HG03108 (cell line): ENCODE measurements around the gene F10.

Source experiments
- ATAC-seq: cut with Tn5 transposase; IDR thresholded peaks from one replicate; pipeline ENCODE4 v1.9.1; 2021; ENCODE audit warnings: moderate library complexity; ENCODE audit not compliant: unreplicated experiment

F10 gene

GRCh38 chr13:113086031-113086750 is 36.4 kb upstream of the F10 start:
- ATAC-seq, result no peak

DNA sequence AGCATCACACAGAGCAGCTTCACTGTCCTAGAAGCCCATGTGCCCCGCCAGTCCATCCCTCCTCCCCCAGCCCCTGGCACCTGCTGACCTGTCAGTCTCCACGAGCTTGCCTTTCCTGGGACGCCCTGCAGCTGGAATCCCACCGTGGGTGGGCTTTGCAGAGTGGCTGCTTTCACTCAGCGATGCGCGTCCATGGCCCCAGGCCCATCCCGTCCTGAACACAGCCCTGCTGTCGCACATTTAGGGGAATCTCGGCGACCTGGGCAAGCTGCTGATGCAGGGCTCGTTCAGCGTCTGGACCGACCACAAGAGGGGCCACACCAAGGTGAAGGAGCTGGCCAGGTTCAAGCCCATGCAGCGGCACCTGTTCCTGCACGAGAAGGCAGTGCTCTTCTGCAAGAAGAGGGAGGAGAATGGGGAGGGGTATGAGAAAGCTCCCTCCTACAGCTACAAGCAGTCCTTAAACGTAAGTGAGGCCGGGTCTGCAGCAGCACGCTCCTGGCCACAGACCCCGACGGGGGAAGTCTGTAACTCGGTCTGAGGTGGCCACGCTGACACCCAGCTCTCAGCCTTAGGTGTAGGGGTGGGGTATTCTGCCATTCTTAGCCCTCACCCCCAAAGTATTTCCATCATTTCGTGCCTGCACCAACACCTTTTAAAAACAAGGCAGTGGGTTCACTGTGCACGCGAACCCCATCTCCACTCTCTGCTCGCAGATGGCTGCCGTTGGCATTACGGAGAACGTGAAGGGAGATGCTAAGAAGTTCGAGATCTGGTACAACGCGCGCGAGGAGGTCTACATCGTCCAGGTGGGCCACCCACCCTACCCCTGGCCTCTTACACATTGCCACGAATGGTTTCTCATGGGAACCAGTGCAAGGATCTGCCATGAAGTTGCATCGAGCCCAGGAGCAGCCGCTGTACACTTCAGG is 35.3 kb upstream of the F10 start:
- no peak for ATAC-seq

DNA sequence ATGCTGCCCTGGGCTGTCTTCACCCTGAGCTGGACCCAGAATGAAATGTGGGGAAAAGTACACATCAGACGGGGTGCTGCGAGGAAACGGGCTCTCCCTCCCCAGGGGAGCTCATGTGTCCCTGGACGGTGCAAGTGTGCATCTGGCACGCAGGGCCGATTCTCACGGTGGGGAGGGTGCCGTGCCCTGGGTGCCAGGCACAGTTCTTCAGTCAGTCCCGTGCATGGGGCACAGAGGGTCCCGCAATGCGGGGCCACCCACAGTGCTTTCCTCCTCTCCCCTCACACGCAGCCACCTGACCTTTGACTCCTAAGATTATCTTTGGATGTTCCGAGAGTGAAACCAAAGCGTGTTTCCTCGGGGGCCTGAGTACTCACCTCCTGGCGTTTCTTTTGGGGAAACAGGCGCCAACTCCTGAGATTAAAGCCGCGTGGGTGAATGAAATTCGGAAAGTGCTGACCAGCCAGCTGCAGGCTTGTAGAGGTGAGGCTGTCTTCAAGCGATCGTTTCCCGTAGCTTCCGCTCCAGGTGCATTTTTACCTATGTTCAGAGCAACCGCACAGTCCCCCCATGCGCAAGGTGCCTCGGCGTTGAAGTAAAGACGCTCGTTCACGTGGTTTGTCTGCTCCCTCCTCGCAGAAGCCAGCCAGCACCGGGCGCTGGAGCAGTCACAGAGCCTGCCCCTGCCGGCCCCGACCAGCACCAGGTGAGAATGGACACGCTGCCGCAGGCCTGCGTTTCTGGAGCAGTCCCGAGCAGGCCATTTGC is 34.5 kb upstream of the F10 start:
- ATAC-seq, result no peak

- ATAC-seq, result no peak
Observed at GRCh38 chr13:113088691-113089020, 33.9 kb upstream of the F10 start.

DNA sequence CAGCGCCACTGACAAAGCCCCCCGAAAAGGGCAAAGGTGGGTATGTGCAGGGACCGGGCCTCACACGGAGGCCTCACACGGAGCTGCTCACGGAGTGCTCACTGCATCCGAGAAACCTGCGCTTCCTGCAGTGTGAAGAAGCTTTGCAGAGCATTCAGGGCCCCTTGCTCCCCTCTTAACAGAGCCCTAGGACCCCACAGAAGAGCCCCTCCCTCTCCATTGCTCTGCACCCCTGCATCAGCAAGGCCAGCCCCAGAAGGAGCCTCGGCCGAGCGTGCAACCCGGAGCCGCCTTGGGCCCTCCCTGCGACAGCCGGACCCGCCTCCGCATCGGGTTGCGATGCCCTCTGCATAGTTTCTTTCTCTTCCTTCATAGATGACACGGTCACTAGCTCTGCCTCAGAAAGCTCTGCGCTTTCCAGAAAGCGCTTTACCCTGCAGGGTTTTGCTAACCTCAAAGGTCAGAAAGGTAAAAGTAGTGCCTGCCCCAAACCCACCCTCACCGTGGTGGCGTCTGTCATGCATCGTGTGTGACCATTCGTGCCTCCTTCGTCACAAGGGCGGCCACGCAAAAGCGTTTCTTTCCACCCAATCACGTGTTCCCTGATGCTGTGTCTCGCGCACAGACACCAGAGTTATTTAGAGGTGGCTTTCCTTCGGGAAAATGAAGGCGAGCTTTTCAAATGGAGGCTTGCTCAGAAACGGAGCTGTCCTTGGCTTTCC is 32.7 kb upstream of the F10 start:
- no peak for ATAC-seq

GRCh38 chr13:113090415-113090770 is 32.2 kb upstream of the F10 start:
- ATAC-seq, result no peak

DNA sequence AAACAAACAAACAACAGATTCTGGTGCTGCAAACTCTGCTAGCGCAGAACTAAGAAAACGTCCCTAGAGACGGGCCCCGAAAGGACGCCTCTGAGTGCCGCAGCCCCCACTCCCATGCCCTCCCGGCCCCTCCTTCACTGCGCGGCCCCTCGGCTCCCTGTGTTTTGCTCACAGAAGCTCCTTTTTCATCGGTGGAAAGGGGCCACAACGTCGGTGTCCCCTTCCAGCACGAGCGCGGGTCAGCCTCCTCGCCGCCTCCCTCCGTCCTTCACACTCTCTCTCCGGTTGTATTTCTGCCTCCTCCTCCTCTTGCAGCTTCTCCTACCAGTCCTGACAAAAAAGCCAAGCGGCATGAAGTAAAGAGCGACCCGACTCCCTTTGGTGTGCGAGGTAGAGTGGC is 31.8 kb upstream of the F10 start:
- ATAC-seq, result no peak

DNA sequence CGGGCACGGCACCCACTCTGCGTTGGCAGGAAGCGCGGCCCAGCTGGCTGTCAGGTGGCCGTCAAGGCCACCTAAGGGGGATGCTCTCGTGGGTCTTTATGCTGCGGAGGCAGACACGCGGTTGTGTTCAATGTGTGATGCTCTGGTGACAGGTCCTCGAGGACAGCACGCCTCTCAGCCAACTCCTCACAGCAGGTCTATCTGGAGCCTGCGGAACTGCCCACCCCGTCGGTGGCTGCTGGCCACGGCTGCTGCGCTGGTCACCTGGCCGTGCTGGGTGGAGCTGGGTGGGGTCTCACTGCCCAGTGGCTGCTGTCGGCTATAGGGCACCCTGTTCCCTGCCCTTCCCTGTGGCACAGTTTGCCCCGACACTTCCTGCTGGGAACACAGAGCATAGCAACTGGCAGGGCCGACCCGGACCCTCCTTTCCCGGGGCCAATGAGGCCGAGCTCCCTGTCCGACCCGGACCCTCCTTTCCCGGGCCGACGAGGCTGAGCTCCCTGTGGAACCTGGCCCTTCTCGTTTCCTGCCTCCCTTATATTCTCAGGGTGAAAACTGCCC is 31.3 kb upstream of the F10 start:
- ATAC-seq, result no peak

GRCh38 chr13:113091891-113092775 is 30.5 kb upstream of the F10 start:
- ATAC-seq, result no peak

- no peak for ATAC-seq
Observed at GRCh38 chr13:113092776-113093579, 29.6 kb upstream of the F10 start.

GRCh38 chr13:113093580-113094409 is 28.8 kb upstream of the F10 start:
- ATAC-seq, result no peak

DNA sequence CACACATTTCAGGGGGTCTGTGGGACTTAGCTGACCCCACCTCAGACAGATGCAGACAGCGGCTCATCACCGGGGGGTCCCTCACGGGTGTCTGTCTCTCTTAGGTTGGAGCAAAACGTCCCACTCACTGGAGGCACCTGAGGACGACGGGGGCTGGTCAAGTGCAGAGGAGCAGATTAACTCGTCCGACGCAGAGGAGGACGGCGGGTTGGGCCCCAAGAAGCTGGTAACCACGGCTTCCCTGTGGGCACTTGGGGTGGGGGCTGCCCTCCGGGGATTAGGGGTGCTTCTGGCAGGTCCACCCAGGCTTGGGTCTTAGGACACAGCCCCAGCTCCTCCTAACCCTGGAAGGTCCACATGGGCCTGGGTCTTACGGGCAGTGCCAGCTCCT is 28.2 kb upstream of the F10 start:
- no peak for ATAC-seq

GRCh38 chr13:113095146-113096051 is 27.2 kb upstream of the F10 start:
- ATAC-seq, result no peak

GRCh38 chr13:113096052-113096744 is 26.4 kb upstream of the F10 start:
- no peak for ATAC-seq

GRCh38 chr13:113096745-113097305 is 25.8 kb upstream of the F10 start:
- ATAC-seq, result no peak

DNA sequence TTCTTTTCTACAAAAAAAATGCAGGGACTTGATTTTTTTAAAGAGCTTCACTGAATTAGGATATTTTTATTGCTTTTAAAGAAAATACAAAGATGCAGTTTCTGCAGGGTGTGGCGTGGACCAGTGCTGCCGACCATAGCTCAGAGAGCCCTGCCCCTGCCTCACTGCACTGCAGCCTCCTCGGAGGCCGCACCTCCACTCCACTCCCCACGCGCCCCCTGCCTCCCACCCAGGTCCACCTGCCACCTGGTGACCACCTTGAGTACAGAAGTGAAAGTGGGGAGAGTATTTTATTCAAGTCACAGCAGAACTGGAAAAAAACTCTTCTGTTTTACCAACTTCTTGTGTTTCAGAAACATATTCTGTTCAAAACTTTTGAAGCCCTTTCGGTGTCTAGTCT is 24.9 kb upstream of the F10 start:
- ATAC-seq, result no peak
